ENCODE results near the gene CAMK2D.

DNA sequence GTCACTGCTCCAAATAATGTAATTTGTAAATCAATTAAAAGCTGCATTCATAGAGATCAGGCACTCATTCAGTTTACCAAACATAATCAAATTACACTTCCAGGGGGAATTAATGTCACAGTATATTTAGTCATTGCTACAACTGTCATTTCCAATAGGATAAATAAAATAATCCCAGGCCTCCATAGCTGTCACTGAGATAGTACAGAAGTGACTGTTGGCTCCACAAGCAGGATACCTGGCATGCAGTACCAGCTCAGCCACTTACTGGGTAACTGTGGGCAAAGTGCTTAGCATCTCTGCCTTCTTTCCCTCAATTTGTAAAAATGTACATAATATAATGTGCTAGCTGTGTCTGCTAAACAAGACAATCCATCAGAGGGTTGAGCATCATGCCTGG is 128.1 kb downstream of the CAMK2D start:
- TF ChIP-seq, protein P1, sequence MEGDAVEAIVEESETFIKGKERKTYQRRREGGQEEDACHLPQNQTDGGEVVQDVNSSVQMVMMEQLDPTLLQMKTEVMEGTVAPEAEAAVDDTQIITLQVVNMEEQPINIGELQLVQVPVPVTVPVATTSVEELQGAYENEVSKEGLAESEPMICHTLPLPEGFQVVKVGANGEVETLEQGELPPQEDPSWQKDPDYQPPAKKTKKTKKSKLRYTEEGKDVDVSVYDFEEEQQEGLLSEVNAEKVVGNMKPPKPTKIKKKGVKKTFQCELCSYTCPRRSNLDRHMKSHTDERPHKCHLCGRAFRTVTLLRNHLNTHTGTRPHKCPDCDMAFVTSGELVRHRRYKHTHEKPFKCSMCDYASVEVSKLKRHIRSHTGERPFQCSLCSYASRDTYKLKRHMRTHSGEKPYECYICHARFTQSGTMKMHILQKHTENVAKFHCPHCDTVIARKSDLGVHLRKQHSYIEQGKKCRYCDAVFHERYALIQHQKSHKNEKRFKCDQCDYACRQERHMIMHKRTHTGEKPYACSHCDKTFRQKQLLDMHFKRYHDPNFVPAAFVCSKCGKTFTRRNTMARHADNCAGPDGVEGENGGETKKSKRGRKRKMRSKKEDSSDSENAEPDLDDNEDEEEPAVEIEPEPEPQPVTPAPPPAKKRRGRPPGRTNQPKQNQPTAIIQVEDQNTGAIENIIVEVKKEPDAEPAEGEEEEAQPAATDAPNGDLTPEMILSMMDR (IDR thresholded peaks at IDR 0.05) = no peak
- TF ChIP-seq EP300 (IDR thresholded peaks at IDR 0.05) (no peak), POLR2AphosphoS5 (IDR thresholded peaks at IDR 0.05) (no peak)

All from esophagus muscularis mucosa (tissue), 4 donors.